HG03196 (cell line): ENCODE measurements around the gene SRRM2.

ENCODE experiments used
- ATAC-seq: cut with Tn5 transposase; IDR thresholded peaks from one replicate; pipeline ENCODE4 v1.9.1; 2021; ENCODE audit not compliant: unreplicated experiment

SRRM2 gene

GRCh38 chr16:2791174-2791573 is 38.7 kb downstream of the SRRM2 start:
- no peak for ATAC-seq

- no peak for ATAC-seq
These were observed 40.5 kb downstream of the SRRM2 start for GRCh38 chr16:2792940-2793339.

GRCh38 chr16:2795395-2796143 is 43.1 kb downstream of the SRRM2 start:
- ATAC-seq: no peak

GRCh38 chr16:2798723-2799204 is 46.3 kb downstream of the SRRM2 start:
- no peak for ATAC-seq

GRCh38 chr16:2799205-2799858 is 46.9 kb downstream of the SRRM2 start:
- no peak for ATAC-seq

- no peak for ATAC-seq
These were observed 47.4 kb downstream of the SRRM2 start for GRCh38 chr16:2799859-2800226.

GRCh38 chr16:2803545-2804195 is 51.2 kb downstream of the SRRM2 start:
- ATAC-seq: no peak

GRCh38 chr16:2804728-2805127 is 52.3 kb downstream of the SRRM2 start:
- no peak for ATAC-seq

GRCh38 chr16:2806286-2806685 is 53.8 kb downstream of the SRRM2 start:
- ATAC-seq: no peak

- ATAC-seq: no peak
These were observed 55.7 kb downstream of the SRRM2 start for GRCh38 chr16:2808181-2808580.

GRCh38 chr16:2809149-2809760 is 56.8 kb downstream of the SRRM2 start:
- ATAC-seq: no peak

- ATAC-seq: no peak
These were observed 58.2 kb downstream of the SRRM2 start for GRCh38 chr16:2810651-2811050.

- ATAC-seq: no peak
These were observed 59.4 kb downstream of the SRRM2 start for GRCh38 chr16:2811703-2812471.

GRCh38 chr16:2813771-2814221 is 61.4 kb downstream of the SRRM2 start:
- ATAC-seq: no peak

- no peak for ATAC-seq
These were observed 62.3 kb downstream of the SRRM2 start for GRCh38 chr16:2814551-2815298.

GRCh38 chr16:2815299-2815771 is 62.9 kb downstream of the SRRM2 start:
- ATAC-seq: no peak

GRCh38 chr16:2816751-2817339 is 64.4 kb downstream of the SRRM2 start, which contains the start of gene PRSS21:
TSS of gene PRSS21 (plus strand) at chr16:2817237. CDS start at chr16:2817269, 32 bp downstream.
- ATAC-seq: no peak

GRCh38 chr16:2817340-2818271 is 65.2 kb downstream of the SRRM2 start:
- no peak for ATAC-seq
